ENCODE measurements around the gene CHD6.

The CHD6 gene

GRCh38 chr20:41462372-41463161 lies 155.6 kb downstream of the CHD6 start:
- DNase-seq = no peak

- DNase-seq = no peak
Observed at GRCh38 chr20:41458761-41459160, 159.4 kb downstream of the CHD6 start.

- DNase-seq = no peak
Observed at GRCh38 chr20:41457173-41457857, 160.9 kb downstream of the CHD6 start.

- DNase-seq = no peak
Observed at GRCh38 chr20:41456351-41456750, 161.8 kb downstream of the CHD6 start.

- no peak for DNase-seq
Observed at GRCh38 chr20:41454250-41454649, 163.9 kb downstream of the CHD6 start.

- no peak for DNase-seq
Observed at GRCh38 chr20:41453010-41453950, 164.9 kb downstream of the CHD6 start.

GRCh38 chr20:41452226-41452625 lies 166.0 kb downstream of the CHD6 start:
- DNase-seq = no peak

GRCh38 chr20:41447006-41447405 lies 171.2 kb downstream of the CHD6 start:
- DNase-seq = no peak

GRCh38 chr20:41446456-41446855 lies 171.7 kb downstream of the CHD6 start:
- DNase-seq = no peak

- DNase-seq = no peak
Observed at GRCh38 chr20:41444821-41445220, 173.4 kb downstream of the CHD6 start.

- no peak for DNase-seq
Observed at GRCh38 chr20:41443691-41444090, 174.5 kb downstream of the CHD6 start.

- DNase-seq = no peak
Observed at GRCh38 chr20:41440882-41441281, 177.3 kb downstream of the CHD6 start.

GRCh38 chr20:41437836-41438235 lies 180.3 kb downstream of the CHD6 start:
- no peak for DNase-seq

- no peak for DNase-seq
Observed at GRCh38 chr20:41436679-41437078, 181.5 kb downstream of the CHD6 start.

GRCh38 chr20:41433203-41433602 lies 185.0 kb downstream of the CHD6 start:
- DNase-seq = no peak

- no peak for DNase-seq
Observed at GRCh38 chr20:41432746-41433145, 185.4 kb downstream of the CHD6 start.

- no peak for DNase-seq
Observed at GRCh38 chr20:41428285-41428684, 189.9 kb downstream of the CHD6 start.

GRCh38 chr20:41427833-41428232 lies 190.3 kb downstream of the CHD6 start:
- DNase-seq = no peak

- DNase-seq = no peak
Observed at GRCh38 chr20:41426976-41427375, 191.2 kb downstream of the CHD6 start.

GRCh38 chr20:41426086-41426830 lies 191.9 kb downstream of the CHD6 start:
- no peak for DNase-seq

GRCh38 chr20:41425180-41425884 lies 192.8 kb downstream of the CHD6 start:
- DNase-seq = no peak

GRCh38 chr20:41424546-41424945 lies 193.6 kb downstream of the CHD6 start:
- no peak for DNase-seq
